Measurements from ENCODE around the gene BNIP1. TPM values are rescaled to one million over a fixed set of nuclear protein-coding genes. Genes with fewer than 3 reads are reported as not detected.

The BNIP1 gene
- total and polyA plus RNA-seq, 2 donors (not counting 1 experiment from before 2014, with no cell fraction given) = 23.5 to 23.9 TPM

DNA sequence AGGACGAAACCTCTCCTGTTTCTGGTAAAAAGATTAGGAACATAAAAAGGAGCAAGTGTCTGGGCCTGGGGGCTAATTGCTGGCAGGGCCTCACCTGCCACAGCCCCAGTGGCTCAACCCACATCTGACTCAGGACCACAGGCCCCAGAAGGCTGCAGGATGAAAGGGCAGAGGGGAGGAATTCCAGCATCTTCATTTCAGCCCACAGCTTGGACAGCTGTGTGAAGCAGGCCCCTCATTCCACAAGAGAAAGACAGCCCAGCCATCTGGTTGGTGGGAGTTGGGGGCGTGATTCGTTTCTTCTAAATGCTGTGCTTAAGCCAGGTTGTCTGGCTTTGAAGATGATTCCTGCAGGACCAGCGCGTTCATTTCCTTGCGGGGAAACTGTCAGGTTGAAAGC, 61.6 kb downstream of the BNIP1 start:
- H3K27me3 ChIP-seq (ENCODE audit: control insufficient read depth, insufficient read depth, low read length) = peaks cover 12% of the 10 kb centered on the region
- H3K9me3 ChIP-seq (ENCODE audit: control insufficient read depth, insufficient read depth, low read depth, low read length) = no peaks in the 10 kb centered on the region
- H3K4me2 ChIP-seq (ENCODE audit: extremely low read depth, insufficient read depth, low read length) = no peak overlapping the region
- H3K36me3 ChIP-seq (ENCODE audit: control insufficient read depth, insufficient read depth, low read length) = no peaks in the 10 kb centered on the region
- TF ChIP-seq EZH2 (IDR thresholded peaks at IDR 0.05; ENCODE audit: low read length, missing control alignments) = no peak
- TF ChIP-seq, protein P1, sequence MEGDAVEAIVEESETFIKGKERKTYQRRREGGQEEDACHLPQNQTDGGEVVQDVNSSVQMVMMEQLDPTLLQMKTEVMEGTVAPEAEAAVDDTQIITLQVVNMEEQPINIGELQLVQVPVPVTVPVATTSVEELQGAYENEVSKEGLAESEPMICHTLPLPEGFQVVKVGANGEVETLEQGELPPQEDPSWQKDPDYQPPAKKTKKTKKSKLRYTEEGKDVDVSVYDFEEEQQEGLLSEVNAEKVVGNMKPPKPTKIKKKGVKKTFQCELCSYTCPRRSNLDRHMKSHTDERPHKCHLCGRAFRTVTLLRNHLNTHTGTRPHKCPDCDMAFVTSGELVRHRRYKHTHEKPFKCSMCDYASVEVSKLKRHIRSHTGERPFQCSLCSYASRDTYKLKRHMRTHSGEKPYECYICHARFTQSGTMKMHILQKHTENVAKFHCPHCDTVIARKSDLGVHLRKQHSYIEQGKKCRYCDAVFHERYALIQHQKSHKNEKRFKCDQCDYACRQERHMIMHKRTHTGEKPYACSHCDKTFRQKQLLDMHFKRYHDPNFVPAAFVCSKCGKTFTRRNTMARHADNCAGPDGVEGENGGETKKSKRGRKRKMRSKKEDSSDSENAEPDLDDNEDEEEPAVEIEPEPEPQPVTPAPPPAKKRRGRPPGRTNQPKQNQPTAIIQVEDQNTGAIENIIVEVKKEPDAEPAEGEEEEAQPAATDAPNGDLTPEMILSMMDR (conservative IDR thresholded peaks at IDR 0.05 in 1 of 2, IDR thresholded peaks at IDR 0.05 in 1 of 2; ENCODE audit: low read depth in 1 of 2, low read length in 2 of 2) = no peak
- H3K27ac ChIP-seq (ENCODE audit: insufficient read depth, low read length) = no peak overlapping the region
- H3K79me2 ChIP-seq (ENCODE audit: control insufficient read depth, insufficient read depth, low read length) = no peaks in the 10 kb centered on the region
- H3K9ac ChIP-seq (ENCODE audit: insufficient read depth, low read length) = no peak overlapping the region
- no peaks in the 10 kb centered on the region for H4K20me1 ChIP-seq (ENCODE audit: control insufficient read depth, extremely low read depth, insufficient read depth, low read length)
- H3K4me1 ChIP-seq (ENCODE audit: control insufficient read depth, extremely low read depth, insufficient read depth, low read length) = peaks cover 3% of the 10 kb centered on the region
- no peak for DNase-seq (ENCODE audit: low read depth in 2 of 2)
- H2AFZ ChIP-seq (ENCODE audit: low read length) = no peak overlapping the region
- no peak overlapping the region for H3K4me3 ChIP-seq (replicated peaks in 1 of 4; ENCODE audit: control extremely low read depth in 1 of 4, insufficient read depth in 1 of 4, low read depth in 3 of 4, low read length in 4 of 4)

DNA sequence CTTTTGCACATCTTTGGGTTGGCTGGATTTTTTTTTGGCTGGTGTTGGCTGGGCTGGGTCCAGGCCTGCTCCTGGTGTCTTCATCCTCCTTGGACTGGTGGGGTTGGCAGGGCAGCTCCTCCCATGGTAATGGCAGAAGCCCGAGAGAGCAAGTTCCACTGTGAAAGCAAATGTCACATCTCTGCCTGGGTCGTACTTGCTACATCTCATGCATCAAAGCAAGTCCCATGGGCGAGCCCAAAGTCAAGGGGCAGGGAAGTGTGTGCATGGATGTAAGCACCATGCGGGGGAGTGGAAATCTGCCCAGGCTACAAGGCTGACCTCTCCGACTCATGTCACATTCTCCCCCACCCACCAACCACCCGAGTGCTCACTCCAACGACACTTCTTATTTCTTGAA, 64.0 kb downstream of the BNIP1 start:
- Histone ChIP-seq H3K9ac (ENCODE audit: insufficient read depth, low read length) (no peak overlapping the region), H3K4me2 (ENCODE audit: extremely low read depth, insufficient read depth, low read length) (no peak overlapping the region), H4K20me1 (ENCODE audit: control insufficient read depth, extremely low read depth, insufficient read depth, low read length) (no peaks in the 10 kb centered on the region), H3K4me1 (ENCODE audit: control insufficient read depth, extremely low read depth, insufficient read depth, low read length) (no peaks in the 10 kb centered on the region), H3K9me3 (ENCODE audit: control insufficient read depth, insufficient read depth, low read depth, low read length) (no peaks in the 10 kb centered on the region), H2AFZ (ENCODE audit: low read length) (no peak overlapping the region), H3K36me3 (ENCODE audit: control insufficient read depth, insufficient read depth, low read length) (no peaks in the 10 kb centered on the region), H3K4me3 (replicated peaks in 1 of 4; ENCODE audit: control extremely low read depth in 1 of 4, insufficient read depth in 1 of 4, low read depth in 3 of 4, low read length in 4 of 4) (no peak overlapping the region), H3K27ac (ENCODE audit: insufficient read depth, low read length) (no peak overlapping the region), H3K27me3 (ENCODE audit: control insufficient read depth, insufficient read depth, low read length) (peaks cover 6% of the 10 kb centered on the region), H3K79me2 (ENCODE audit: control insufficient read depth, insufficient read depth, low read length) (no peaks in the 10 kb centered on the region)
- TF ChIP-seq, protein P1 (conservative IDR thresholded peaks at IDR 0.05 in 1 of 2, IDR thresholded peaks at IDR 0.05 in 1 of 2; ENCODE audit: low read depth in 1 of 2, low read length in 2 of 2) = no peak
- TF ChIP-seq EZH2 (IDR thresholded peaks at IDR 0.05; ENCODE audit: low read length, missing control alignments) = no peak
- DNase-seq (ENCODE audit: low read depth in 2 of 2) = no peak

DNA sequence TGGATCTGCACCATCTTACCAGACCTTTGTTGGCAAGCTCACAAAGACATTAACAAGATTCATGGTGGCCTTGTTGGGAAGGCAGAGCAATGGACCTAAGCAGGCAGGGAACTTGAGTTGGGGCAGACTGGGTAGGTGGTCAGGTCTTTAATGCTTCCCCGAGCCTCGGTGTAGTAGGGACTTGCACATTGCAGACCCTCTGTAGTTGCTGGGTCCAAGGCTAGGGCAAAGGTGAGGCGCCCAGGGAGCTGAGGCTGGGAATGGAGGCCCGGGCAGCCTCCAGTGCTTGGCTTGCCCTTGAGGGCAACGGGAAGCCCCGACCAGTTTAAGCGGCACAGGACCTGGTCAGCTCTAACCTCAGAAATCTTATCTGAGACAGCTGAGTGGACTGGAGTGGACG, 66.5 kb downstream of the BNIP1 start:
- no peak overlapping the region for H3K4me2 ChIP-seq (ENCODE audit: extremely low read depth, insufficient read depth, low read length)
- H3K4me1 ChIP-seq (ENCODE audit: control insufficient read depth, extremely low read depth, insufficient read depth, low read length) = no peaks in the 10 kb centered on the region
- H3K9ac ChIP-seq (ENCODE audit: insufficient read depth, low read length) = no peak overlapping the region
- H3K9me3 ChIP-seq (ENCODE audit: control insufficient read depth, insufficient read depth, low read depth, low read length) = no peaks in the 10 kb centered on the region
- H3K27me3 ChIP-seq (ENCODE audit: control insufficient read depth, insufficient read depth, low read length) = peaks cover 6% of the 10 kb centered on the region
- no peak overlapping the region for H3K27ac ChIP-seq (ENCODE audit: insufficient read depth, low read length)
- H4K20me1 ChIP-seq (ENCODE audit: control insufficient read depth, extremely low read depth, insufficient read depth, low read length) = no peaks in the 10 kb centered on the region
- no peak overlapping the region for H3K4me3 ChIP-seq (replicated peaks in 1 of 4; ENCODE audit: control extremely low read depth in 1 of 4, insufficient read depth in 1 of 4, low read depth in 3 of 4, low read length in 4 of 4)
- no peaks in the 10 kb centered on the region for H3K79me2 ChIP-seq (ENCODE audit: control insufficient read depth, insufficient read depth, low read length)
- TF ChIP-seq EZH2 (IDR thresholded peaks at IDR 0.05; ENCODE audit: low read length, missing control alignments) = no peak
- TF ChIP-seq, protein P1 (conservative IDR thresholded peaks at IDR 0.05 in 1 of 2, IDR thresholded peaks at IDR 0.05 in 1 of 2; ENCODE audit: low read depth in 1 of 2, low read length in 2 of 2) = no peak
- H3K36me3 ChIP-seq (ENCODE audit: control insufficient read depth, insufficient read depth, low read length) = no peaks in the 10 kb centered on the region
- no peak for DNase-seq (ENCODE audit: low read depth in 2 of 2)
- H2AFZ ChIP-seq (ENCODE audit: low read length) = no peak overlapping the region

Data from fibroblast of lung (primary cell).